OCI-LY1 (cell line): ENCODE measurements around the gene LRRC32.

Experiments used
- EZH2 ChIP-seq: fragments of 200-600 bp; sonication (generic), shearing (Covaris generic); IDR thresholded peaks from 2 replicates; pipeline ENCODE4 v1.8.0; 2017; ENCODE audit warnings: borderline replicate concordance, mixed run types, mild to moderate bottlenecking, antibody characterized with exemption, low read length, moderate library complexity, mixed read lengths
- TF ChIP-seq, protein P1 (sequence below): fragments of 200-600 bp; sonication (generic), shearing (Covaris generic); IDR thresholded peaks from 2 replicates; pipeline ENCODE4 v1.5.1; 2017; ENCODE audit warnings: mild to moderate bottlenecking, antibody characterized with exemption, low read length, moderate library complexity, mixed read lengths

DNA sequence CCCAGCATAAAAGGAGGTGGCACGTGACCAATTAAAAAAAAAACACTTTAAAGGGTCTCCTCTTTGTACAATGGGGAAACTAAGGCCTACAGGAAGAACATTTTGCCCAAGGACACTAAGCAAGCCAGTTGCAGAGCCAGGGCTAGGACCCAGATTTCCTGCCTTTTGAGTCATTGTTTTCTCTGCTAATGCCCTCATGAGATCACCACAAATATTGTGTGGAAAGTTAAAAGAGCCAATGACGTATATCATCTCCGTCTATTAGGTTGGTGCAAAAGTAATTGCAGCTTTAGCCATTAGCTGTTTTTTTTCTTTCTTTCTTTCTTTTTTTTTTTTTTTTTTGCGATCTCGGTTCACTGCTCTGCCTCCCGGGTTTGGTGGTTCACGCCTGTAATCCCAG, 24.1 kb upstream of the LRRC32 start:
- TF ChIP-seq, protein P1, sequence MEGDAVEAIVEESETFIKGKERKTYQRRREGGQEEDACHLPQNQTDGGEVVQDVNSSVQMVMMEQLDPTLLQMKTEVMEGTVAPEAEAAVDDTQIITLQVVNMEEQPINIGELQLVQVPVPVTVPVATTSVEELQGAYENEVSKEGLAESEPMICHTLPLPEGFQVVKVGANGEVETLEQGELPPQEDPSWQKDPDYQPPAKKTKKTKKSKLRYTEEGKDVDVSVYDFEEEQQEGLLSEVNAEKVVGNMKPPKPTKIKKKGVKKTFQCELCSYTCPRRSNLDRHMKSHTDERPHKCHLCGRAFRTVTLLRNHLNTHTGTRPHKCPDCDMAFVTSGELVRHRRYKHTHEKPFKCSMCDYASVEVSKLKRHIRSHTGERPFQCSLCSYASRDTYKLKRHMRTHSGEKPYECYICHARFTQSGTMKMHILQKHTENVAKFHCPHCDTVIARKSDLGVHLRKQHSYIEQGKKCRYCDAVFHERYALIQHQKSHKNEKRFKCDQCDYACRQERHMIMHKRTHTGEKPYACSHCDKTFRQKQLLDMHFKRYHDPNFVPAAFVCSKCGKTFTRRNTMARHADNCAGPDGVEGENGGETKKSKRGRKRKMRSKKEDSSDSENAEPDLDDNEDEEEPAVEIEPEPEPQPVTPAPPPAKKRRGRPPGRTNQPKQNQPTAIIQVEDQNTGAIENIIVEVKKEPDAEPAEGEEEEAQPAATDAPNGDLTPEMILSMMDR, result no peak
- no peak for TF ChIP-seq EZH2
